SK-N-SH (cell line): ENCODE measurements around the gene CDK15. TPM values are rescaled to one million over a fixed set of nuclear protein-coding genes. Genes with fewer than 3 reads are reported as not detected.

ENCODE experiments used
- CTCF ChIA-PET: fragments of 300-600, 350-600 bp; formaldehyde crosslinking; extraction: SDS; loops from one replicate; lab custom pipeline; 2021; lab: Yijun Ruan, JAX
- POLR2A ChIA-PET: fragments of 350-600 bp; sonication (Branson Sonifier 250); formaldehyde crosslinking; extraction: SDS; loops from one replicate; lab custom pipeline; 2020; ENCODE audit warnings: antibody characterized with exemption, inconsistent platforms; lab: Yijun Ruan, JAX
- DNase-seq: peaks from one replicate; pipeline ENCODE4 v3.0.0; 2012
- H2AFZ ChIP-seq: fragments of 200-600 bp; sonication (generic); 2 replicates; pipeline ENCODE4 v1.8.1; 2016; ENCODE audit warnings: antibody characterized with exemption, mild to moderate bottlenecking, low read depth
- H3F3A ChIP-seq: fragments of 200-600 bp; sonication (generic); replicated peaks from 2 replicates; pipeline ENCODE3; 2016; ENCODE audit warnings: antibody characterized with exemption, mild to moderate bottlenecking; ENCODE audit not compliant: insufficient read depth
- H3K27ac ChIP-seq, 2 experiments: fragments of 200-500 bp in 1 of 2; fragments of 200-600 bp in 1 of 2; sonication (Bioruptor generic) in 1 of 2; sonication (generic), shearing (Covaris generic) in 1 of 2; 2 replicates each; pipeline versions ENCODE4 v1.5.1 to v1.6.1; 2014 to 2016; ENCODE audit warnings: low read depth in 2 of 2, inconsistent platforms in 1 of 2, low read length in 1 of 2, mild to moderate bottlenecking in 1 of 2, mixed read lengths in 1 of 2
- H3K27me3 ChIP-seq: fragments of 200-600 bp; sonication (generic), shearing (Covaris generic); 2 replicates; pipeline ENCODE4 v1.6.1; 2016; ENCODE audit warnings: mixed run types; ENCODE audit not compliant: insufficient read depth
- H3K36me3 ChIP-seq, 2 experiments: fragments of 200-500 bp in 1 of 2; fragments of 200-600 bp in 1 of 2; sonication (Bioruptor generic) in 1 of 2; sonication (generic) in 1 of 2; replicated peaks in 1 of 2; 2 replicates each; pipeline versions ENCODE3 to v1.5.1; 2014 to 2016; ENCODE audit warnings: low read length in 1 of 2, mild to moderate bottlenecking in 1 of 2; ENCODE audit not compliant: insufficient read depth in 2 of 2, control insufficient read depth in 1 of 2
- H3K4me1 ChIP-seq, 2 experiments: fragments of 200-500 bp in 1 of 2; fragments of 200-600 bp in 1 of 2; sonication (Bioruptor generic) in 1 of 2; sonication (generic), shearing (Covaris generic) in 1 of 2; 2 replicates each; pipeline versions ENCODE4 v1.5.1 to v1.6.1; 2014 to 2016; ENCODE audit warnings: low read depth in 1 of 2, low read length in 1 of 2, mixed run types in 1 of 2; ENCODE audit not compliant: insufficient read depth in 2 of 2, control insufficient read depth in 1 of 2
- H3K4me2 ChIP-seq: fragments of 200-600 bp; sonication (generic), shearing (Covaris generic); 2 replicates; pipeline ENCODE4 v1.6.1; 2017; ENCODE audit warnings: mixed run types
- H3K4me3 ChIP-seq, 2 experiments: fragments of 200-500 bp in 1 of 2; fragments of 200-600 bp in 1 of 2; sonication (Bioruptor generic) in 1 of 2; sonication (generic), shearing (Covaris generic) in 1 of 2; 2 replicates each; pipeline versions ENCODE4 v1.5.1 to v1.8.1; 2014 to 2016; ENCODE audit warnings: low read depth in 2 of 2, inconsistent platforms in 1 of 2, low read length in 1 of 2, mild to moderate bottlenecking in 1 of 2, mixed read lengths in 1 of 2, moderate library complexity in 1 of 2
- H3K79me2 ChIP-seq: fragments of 200-600 bp; sonication (generic); 2 replicates; pipeline ENCODE4 v1.8.1; 2017; ENCODE audit warnings: mild to moderate bottlenecking; ENCODE audit not compliant: insufficient read depth
- H3K9ac ChIP-seq: fragments of 200-600 bp; sonication (generic); 2 replicates; pipeline ENCODE4 v1.6.1; 2017; ENCODE audit warnings: mixed run types
- H3K9me2 ChIP-seq: fragments of 200-600 bp; sonication (generic); 2 replicates; pipeline ENCODE4 v1.6.1; 2017; ENCODE audit warnings: mixed run types
- H3K9me3 ChIP-seq: fragments of 200-600 bp; sonication (generic); 2 replicates; pipeline ENCODE4 v1.6.1; 2017; ENCODE audit warnings: mixed run types, mild to moderate bottlenecking, moderate library complexity
- H4K20me1 ChIP-seq: fragments of 200-600 bp; sonication (generic); 2 replicates; pipeline ENCODE4 v1.6.1; 2017; ENCODE audit warnings: mild to moderate bottlenecking, mixed run types; ENCODE audit not compliant: insufficient read depth
- EP300 ChIP-seq, 2 experiments: IDR thresholded peaks; 2 replicates each; pipeline versions ENCODE4 v1.4.0 to v1.6.1; 2012; ENCODE audit warnings: borderline replicate concordance in 1 of 2, low read depth in 1 of 2, low read length in 1 of 2
- FOSL2 ChIP-seq: IDR thresholded peaks from 2 replicates; pipeline ENCODE4 v1.4.0; 2012; ENCODE audit warnings: low read depth, mild to moderate bottlenecking, moderate library complexity, borderline replicate concordance
- FOXM1 ChIP-seq: IDR thresholded peaks from 2 replicates; pipeline ENCODE4 v1.4.0; 2012; ENCODE audit warnings: low read depth, mild to moderate bottlenecking
- GABPA ChIP-seq: IDR thresholded peaks from 2 replicates; pipeline ENCODE4 v1.4.0; 2012; ENCODE audit warnings: low read depth, mild to moderate bottlenecking
- GATA2 ChIP-seq: sonication (generic); formaldehyde crosslinking; IDR thresholded peaks from 2 replicates; pipeline ENCODE4 v1.5.0; 2020; ENCODE audit warnings: mild to moderate bottlenecking, missing genetic modification reagents
- POLR2AphosphoS5 ChIP-seq: IDR thresholded peaks from 2 replicates; pipeline ENCODE4 v1.6.1; 2012; ENCODE audit warnings: low read depth, low read length
- RCOR1 ChIP-seq: fragments of 150-350 bp; IDR thresholded peaks from 2 replicates; pipeline ENCODE4 v1.6.1; 2017; ENCODE audit warnings: antibody characterized with exemption, low read length
- RXRA ChIP-seq: IDR thresholded peaks from 2 replicates; pipeline ENCODE4 v1.4.0; 2012; ENCODE audit warnings: low read depth, mild to moderate bottlenecking, borderline replicate concordance
- SIN3A ChIP-seq: IDR thresholded peaks from 2 replicates; pipeline ENCODE4 v1.6.1; 2012; ENCODE audit warnings: low read depth, mild to moderate bottlenecking, low read length, moderate library complexity, borderline replicate concordance
- SMC3 ChIP-seq: IDR thresholded peaks from 2 replicates; pipeline ENCODE4 v1.6.1; 2012; ENCODE audit warnings: low read depth, low read length, improper control_type of control experiment
- TCF12 ChIP-seq: IDR thresholded peaks from 2 replicates; pipeline ENCODE4 v1.4.0; 2012
- WGBS: methylation state at CpG from one replicate; pipeline ENCODE4 v1.1.6; 2017; ENCODE audit warnings: low lambda C conversion rate; 5-methylcytosine and 5-hydroxymethylcytosine counted together
- polyA plus RNA-seq, 3 experiments: library from polyadenylated mRNA; depleted of rRNA; stranded (reverse); fragments of >200 nt; gene quantifications; 2 replicates each; pipeline ENCODE4 v1.2.3, GENCODE V29; 2012
- TF ChIP-seq, protein P1 (sequence below): fragments of 200-600 bp; sonication (generic); IDR thresholded peaks from 2 replicates; pipeline ENCODE4 v1.6.1; 2017; ENCODE audit warnings: antibody characterized with exemption, mild to moderate bottlenecking, moderate library complexity
- TF ChIP-seq, protein P2 (sequence below): fragments of 150-350 bp; IDR thresholded peaks from 2 replicates; pipeline ENCODE4 v1.6.1; 2017; ENCODE audit warnings: antibody characterized with exemption, low read length, low read depth, borderline replicate concordance
- TF ChIP-seq, protein P3 (sequence below): IDR thresholded peaks from 2 replicates; pipeline ENCODE4 v1.4.0; 2012; ENCODE audit warnings: low read depth, borderline replicate concordance
- TF ChIP-seq, protein P4 (sequence below): IDR thresholded peaks from 2 replicates; pipeline ENCODE4 v1.4.0; 2012; ENCODE audit warnings: low read depth, borderline replicate concordance
- TF ChIP-seq, protein P5 (sequence below): IDR thresholded peaks from 2 replicates; pipeline ENCODE4 v1.6.1; 2012; ENCODE audit warnings: mild to moderate bottlenecking, low read depth, low read length, moderate library complexity
- TF ChIP-seq, protein P6 (sequence below): fragments of 150-350 bp; IDR thresholded peaks from 2 replicates; pipeline ENCODE4 v1.6.1; 2016; ENCODE audit warnings: mild to moderate bottlenecking, low read depth, low read length

CDK15 gene
- polyA plus RNA-seq, 1 of the 3 experiments (the other 2 are of a cell fraction): 1.8 TPM

DNA sequence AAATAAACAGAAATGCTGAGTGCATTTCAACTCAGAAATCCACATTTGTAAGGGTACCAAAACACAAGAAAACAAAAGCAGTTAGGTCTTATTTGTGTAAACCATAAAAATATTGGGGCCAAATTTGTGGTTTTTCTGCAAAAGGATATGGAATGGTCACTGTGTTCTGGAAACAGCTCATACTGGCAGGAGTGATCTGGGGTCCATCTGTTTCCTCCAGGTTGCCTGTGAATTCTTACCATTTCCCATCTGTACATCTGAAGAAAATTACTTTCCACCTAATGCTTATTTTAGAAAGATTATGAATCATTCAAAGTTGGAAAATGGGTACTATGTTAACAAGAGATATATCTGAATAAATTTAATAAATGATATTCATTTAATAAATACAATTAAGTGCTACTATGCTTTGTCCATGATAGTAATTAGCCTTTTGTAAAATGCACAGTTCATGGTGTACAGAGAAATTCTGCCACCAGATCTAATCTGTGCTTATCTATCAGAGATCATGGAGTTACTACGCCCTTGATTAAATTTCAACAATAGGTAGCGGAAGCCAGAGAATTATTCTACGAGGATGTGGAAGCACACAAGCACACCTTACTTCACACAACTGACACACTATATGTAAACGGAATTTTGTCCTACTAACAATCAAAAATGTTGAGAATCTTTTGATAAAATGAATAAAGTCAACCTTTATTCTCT lies 36.5 kb upstream of the CDK15 start (continued):
- TF ChIP-seq, protein P1, sequence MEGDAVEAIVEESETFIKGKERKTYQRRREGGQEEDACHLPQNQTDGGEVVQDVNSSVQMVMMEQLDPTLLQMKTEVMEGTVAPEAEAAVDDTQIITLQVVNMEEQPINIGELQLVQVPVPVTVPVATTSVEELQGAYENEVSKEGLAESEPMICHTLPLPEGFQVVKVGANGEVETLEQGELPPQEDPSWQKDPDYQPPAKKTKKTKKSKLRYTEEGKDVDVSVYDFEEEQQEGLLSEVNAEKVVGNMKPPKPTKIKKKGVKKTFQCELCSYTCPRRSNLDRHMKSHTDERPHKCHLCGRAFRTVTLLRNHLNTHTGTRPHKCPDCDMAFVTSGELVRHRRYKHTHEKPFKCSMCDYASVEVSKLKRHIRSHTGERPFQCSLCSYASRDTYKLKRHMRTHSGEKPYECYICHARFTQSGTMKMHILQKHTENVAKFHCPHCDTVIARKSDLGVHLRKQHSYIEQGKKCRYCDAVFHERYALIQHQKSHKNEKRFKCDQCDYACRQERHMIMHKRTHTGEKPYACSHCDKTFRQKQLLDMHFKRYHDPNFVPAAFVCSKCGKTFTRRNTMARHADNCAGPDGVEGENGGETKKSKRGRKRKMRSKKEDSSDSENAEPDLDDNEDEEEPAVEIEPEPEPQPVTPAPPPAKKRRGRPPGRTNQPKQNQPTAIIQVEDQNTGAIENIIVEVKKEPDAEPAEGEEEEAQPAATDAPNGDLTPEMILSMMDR: no peak
- no peak for TF ChIP-seq RXRA
- 0 out of 4 replicates have a peak, but pooled peaks of 1 of the 2 experiments have one; percentile 23 for TF ChIP-seq EP300 (IDR thresholded peaks at IDR 0.05; ENCODE audit: borderline replicate concordance in 1 of 2, low read depth in 1 of 2, low read length in 1 of 2)
- TF ChIP-seq GABPA: no peak
- TF ChIP-seq, protein P2, sequence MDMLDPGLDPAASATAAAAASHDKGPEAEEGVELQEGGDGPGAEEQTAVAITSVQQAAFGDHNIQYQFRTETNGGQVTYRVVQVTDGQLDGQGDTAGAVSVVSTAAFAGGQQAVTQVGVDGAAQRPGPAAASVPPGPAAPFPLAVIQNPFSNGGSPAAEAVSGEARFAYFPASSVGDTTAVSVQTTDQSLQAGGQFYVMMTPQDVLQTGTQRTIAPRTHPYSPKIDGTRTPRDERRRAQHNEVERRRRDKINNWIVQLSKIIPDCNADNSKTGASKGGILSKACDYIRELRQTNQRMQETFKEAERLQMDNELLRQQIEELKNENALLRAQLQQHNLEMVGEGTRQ: no peak
- TF ChIP-seq, protein P3, sequence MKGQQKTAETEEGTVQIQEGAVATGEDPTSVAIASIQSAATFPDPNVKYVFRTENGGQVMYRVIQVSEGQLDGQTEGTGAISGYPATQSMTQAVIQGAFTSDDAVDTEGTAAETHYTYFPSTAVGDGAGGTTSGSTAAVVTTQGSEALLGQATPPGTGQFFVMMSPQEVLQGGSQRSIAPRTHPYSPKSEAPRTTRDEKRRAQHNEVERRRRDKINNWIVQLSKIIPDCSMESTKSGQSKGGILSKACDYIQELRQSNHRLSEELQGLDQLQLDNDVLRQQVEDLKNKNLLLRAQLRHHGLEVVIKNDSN: no peak

DNA sequence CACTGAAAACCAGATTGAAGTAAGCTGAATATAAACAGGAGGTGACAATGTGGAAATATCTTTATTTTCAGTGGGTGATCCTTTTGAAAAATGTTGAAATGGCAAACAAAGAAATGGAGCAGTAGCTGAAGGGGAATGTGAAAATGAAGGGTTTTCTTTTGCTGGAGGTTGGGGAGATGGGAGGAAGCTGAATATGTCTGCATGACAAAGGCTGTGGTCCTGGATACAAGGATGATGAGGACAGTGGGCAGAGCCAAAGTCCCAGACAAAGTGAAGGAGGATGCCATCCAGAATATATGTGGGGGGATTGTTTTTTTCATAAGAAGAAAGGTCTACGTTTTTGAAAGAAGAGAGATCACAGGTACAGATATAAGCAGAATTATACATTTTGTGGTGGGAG lies 32.3 kb upstream of the CDK15 start:
- Histone ChIP-seq H3K9me3 (no peaks in the 10 kb centered on the region), H3K79me2 (peaks cover 97% of the 10 kb centered on the region), H4K20me1 (peaks cover 20% of the 10 kb centered on the region), H3K27ac (no peak overlapping the region), H3K4me1 (peaks cover 15 to 41% of the 10 kb centered on the region in 2 experiments), H3K27me3 (no peaks in the 10 kb centered on the region), H3K4me3 (no peak overlapping the region), H3F3A (peaks cover 14% of the 10 kb centered on the region), H3K9ac (no peak overlapping the region), H3K4me2 (no peak overlapping the region), H3K9me2 (no peaks in the 10 kb centered on the region), H3K36me3 (peaks cover 2 to 5% of the 10 kb centered on the region in 2 experiments), H2AFZ (no peak overlapping the region)
- CTCF ChIA-PET: interaction anchor here (0.6 to 1.5 kb wide), 2 partner anchors 537 to 963 kb away, joined by 3 to 4 read pairs; no protein-coding TSS in a partner anchor
- POLR2A ChIA-PET: no interaction called here
- TF ChIP-seq TCF12: no peak
- no peak for TF ChIP-seq RXRA
- TF ChIP-seq, protein P2: no peak
- no peak for TF ChIP-seq GATA2
- no peak for TF ChIP-seq FOSL2
- no peak for TF ChIP-seq EP300 (IDR thresholded peaks at IDR 0.05; ENCODE audit: borderline replicate concordance in 1 of 2, low read depth in 1 of 2, low read length in 1 of 2)
- TF ChIP-seq, protein P4, sequence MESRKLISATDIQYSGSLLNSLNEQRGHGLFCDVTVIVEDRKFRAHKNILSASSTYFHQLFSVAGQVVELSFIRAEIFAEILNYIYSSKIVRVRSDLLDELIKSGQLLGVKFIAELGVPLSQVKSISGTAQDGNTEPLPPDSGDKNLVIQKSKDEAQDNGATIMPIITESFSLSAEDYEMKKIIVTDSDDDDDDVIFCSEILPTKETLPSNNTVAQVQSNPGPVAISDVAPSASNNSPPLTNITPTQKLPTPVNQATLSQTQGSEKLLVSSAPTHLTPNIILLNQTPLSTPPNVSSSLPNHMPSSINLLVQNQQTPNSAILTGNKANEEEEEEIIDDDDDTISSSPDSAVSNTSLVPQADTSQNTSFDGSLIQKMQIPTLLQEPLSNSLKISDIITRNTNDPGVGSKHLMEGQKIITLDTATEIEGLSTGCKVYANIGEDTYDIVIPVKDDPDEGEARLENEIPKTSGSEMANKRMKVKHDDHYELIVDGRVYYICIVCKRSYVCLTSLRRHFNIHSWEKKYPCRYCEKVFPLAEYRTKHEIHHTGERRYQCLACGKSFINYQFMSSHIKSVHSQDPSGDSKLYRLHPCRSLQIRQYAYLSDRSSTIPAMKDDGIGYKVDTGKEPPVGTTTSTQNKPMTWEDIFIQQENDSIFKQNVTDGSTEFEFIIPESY: no peak
- TF ChIP-seq, protein P5, sequence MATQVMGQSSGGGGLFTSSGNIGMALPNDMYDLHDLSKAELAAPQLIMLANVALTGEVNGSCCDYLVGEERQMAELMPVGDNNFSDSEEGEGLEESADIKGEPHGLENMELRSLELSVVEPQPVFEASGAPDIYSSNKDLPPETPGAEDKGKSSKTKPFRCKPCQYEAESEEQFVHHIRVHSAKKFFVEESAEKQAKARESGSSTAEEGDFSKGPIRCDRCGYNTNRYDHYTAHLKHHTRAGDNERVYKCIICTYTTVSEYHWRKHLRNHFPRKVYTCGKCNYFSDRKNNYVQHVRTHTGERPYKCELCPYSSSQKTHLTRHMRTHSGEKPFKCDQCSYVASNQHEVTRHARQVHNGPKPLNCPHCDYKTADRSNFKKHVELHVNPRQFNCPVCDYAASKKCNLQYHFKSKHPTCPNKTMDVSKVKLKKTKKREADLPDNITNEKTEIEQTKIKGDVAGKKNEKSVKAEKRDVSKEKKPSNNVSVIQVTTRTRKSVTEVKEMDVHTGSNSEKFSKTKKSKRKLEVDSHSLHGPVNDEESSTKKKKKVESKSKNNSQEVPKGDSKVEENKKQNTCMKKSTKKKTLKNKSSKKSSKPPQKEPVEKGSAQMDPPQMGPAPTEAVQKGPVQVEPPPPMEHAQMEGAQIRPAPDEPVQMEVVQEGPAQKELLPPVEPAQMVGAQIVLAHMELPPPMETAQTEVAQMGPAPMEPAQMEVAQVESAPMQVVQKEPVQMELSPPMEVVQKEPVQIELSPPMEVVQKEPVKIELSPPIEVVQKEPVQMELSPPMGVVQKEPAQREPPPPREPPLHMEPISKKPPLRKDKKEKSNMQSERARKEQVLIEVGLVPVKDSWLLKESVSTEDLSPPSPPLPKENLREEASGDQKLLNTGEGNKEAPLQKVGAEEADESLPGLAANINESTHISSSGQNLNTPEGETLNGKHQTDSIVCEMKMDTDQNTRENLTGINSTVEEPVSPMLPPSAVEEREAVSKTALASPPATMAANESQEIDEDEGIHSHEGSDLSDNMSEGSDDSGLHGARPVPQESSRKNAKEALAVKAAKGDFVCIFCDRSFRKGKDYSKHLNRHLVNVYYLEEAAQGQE: no peak
- TF ChIP-seq FOXM1: no peak
- TF ChIP-seq SMC3: no peak
- TF ChIP-seq, protein P6, sequence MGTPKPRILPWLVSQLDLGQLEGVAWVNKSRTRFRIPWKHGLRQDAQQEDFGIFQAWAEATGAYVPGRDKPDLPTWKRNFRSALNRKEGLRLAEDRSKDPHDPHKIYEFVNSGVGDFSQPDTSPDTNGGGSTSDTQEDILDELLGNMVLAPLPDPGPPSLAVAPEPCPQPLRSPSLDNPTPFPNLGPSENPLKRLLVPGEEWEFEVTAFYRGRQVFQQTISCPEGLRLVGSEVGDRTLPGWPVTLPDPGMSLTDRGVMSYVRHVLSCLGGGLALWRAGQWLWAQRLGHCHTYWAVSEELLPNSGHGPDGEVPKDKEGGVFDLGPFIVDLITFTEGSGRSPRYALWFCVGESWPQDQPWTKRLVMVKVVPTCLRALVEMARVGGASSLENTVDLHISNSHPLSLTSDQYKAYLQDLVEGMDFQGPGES: no peak
- no peak for TF ChIP-seq GABPA
- TF ChIP-seq SIN3A: no peak
- TF ChIP-seq RCOR1: no peak
- TF ChIP-seq POLR2AphosphoS5: no peak
- WGBS: 72% methylated on average over 1 of the region's 1 CpG
- no peak for DNase-seq
